ENCODE results near the gene LRRC45. TPM values are rescaled to one million over a fixed set of nuclear protein-coding genes. Genes with fewer than 3 reads are reported as not detected.
A peak's percentile ranks its signal among the peaks of the same experiment; 100 is the strongest.
"Not testable (repeated sequence)": the region's sequence is repeated elsewhere in the genome, so short reads cannot be mapped to it uniquely, and the experiment has no call there.

LRRC45 gene
- 14.2 TPM for total RNA-seq

DNA sequence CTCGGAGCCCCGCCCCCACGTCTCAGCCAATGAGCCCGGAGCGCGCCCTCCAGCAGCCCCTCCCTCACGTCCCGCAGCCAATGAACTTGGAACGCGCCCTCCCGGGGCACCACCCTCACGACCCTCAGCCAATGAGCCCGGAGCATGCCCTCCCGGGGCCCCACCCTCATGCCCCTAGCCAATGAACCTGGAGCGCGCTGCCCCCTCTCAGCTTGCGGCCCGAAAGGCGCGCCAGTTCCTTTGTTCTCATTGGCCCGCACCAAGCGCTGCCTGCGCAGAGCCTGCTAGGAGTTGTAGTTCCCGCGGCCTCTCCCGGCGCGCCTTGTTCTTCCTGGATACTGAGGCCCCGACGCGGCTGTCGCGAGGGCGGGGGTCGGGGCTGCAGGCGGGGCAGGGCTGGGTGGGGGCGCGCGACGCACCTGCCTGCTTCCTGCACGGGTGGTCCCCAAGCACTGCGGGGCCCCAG is at the start of gene LRRC45:
LRRC45 (plus strand) TSS at position 325 of the 466 bp plus-strand sequence. CDS start 339 bp downstream, outside the sequence.
- peak; percentile 100 for DNase-seq

DNA sequence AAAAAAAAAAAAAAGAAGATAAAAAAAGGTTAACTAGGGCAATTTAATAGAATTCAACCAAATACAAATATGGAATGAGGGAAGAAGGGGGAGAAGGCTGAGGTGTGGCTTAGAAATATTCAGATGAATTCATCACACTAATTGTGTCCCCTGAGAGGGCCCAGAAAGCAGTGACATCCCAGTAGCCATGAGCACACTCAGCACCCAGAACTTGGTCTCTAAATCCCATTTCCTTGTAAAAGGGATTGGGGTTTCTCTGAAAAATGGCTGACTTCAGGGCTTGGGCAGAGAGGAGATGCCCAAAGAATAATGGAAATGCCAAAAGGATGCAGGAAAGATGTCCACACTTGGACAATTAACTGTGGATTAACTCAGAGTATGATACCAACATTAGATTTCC is 49.7 kb upstream of the LRRC45 start:
- no peak for DNase-seq

DNA sequence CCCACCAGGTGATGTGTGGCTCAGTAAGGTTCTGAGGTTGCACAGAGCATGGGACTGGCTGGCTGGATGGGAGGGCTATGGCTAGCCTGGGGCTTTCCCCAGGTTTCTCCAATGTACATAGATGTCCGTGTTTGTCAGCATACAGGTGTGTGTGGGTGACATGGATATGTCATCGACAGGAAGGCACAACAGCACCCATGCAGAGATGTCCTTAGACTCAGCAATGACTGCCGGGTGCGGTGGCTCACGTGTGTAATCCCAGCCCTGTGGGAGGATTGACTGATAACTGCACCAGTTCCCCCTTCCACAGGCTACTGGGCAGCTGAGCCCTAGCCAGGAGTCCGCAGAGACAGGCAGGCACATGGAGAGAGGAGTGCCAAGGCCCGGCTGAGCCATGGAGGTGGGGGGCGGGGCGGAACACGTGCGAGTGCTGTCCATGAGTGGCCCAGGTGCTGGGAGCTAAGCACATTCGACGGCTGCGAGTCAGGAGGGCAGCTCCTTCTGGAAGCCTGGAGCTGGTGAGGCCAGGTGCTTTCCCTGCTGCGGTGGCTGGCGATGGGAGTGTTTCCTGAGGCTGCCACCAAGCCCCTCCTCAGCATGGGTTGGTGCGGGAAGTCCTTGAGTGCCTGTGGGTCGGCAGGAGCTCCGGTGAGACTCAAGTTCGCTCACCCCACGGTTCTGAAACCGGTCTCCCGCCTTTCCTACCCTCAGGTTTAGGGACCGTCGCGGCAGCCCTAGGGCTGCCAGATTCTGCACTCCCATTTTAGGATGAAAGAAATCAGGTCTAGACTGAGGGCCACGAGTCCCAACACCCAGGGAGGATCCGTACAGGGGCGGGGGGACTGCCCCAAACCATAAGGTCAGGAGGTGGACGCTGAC is 46.5 kb upstream of the LRRC45 start:
- no peak for DNase-seq

DNA sequence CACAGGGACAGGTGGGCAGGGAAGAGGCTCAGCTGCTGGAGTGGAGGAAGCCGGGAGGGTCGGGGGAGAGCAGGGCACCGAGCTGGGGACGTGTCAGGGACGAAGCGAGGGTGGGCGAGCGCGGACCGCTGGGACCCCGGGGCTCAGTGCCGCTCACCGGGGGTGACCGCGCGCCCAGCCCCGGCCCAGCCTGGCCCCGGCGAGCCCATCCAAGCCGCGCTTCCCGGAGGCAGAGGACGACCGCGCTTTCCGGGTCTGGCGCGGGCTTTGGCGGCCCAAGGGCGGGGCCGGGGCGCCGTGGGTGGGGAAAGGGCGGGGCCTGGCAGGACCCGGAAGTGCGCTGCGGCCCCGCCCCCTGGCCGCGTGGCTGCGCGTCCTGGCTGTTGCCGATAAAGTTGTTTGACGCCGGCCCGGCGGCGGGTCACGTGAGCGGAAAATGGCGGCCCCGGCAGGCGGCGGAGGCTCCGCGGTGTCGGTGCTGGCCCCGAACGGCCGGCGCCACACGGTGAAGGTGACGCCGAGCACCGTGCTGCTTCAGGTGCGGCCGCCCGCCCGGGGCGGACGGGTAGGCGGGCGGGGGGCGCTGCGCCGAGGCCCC is 45.8 kb upstream of the LRRC45 start, which contains the start of gene ASPSCR1:
ASPSCR1 (plus strand) TSS at position 419 of the 598 bp plus-strand sequence; CDS start at position 437, 18 bp downstream.
- DNase-seq, result peak; percentile 73

DNA sequence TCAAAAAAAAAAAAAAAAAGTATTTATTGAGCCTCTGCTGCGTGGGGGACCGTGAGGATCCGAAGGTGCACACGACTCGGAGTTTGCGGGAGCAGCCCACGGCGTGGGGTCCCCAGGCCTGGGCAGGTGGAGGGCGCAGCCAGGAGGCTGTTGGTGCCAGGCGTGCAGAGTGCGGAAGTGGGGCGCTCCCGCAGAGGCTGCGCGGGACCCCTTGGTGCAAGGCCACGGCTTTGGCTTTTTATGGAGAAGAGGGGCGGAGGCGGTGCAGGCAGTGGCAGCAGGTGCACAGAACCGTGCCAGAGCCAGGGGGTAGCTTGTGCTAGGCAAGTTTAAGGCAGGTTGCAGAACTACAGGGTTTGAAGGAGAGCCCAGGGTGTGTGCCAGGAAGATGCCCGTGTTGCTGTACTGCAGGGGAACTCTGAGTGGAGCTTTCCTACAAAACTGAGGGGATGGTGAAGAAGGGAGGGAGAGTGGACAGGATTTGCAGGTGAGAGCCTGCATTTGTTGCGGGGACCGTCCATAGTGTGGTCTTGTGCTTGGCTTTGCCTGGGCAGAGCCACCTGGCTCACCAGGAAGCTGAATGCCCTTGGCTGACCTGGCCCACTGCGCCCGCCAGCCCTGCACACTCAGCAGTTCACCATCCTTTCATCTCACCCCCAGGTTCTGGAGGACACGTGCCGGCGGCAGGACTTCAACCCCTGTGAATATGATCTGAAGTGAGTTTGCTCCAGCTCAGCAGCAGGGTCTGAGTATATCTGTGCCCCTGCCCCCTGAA is 44.4 kb upstream of the LRRC45 start:
- no peak for DNase-seq

DNA sequence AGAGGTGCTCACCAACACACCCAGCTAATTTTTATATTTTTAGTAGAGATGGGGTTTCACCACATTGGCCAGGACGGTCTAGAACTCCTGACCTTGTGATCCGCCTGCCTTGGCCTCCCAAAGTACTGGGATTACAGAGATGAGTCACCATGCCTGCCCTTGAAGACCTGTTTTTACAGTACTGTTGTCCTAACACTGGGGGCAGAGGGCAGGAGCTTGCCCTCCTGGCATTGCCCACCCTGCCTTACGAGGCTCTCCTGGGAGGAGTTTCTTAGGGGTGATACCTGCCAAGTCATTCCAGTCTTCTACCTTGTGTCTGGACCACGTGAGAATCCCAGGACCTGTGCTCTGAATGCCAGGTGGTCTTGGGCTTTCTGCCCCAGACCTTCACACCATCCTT is 43.0 kb upstream of the LRRC45 start:
- no peak for DNase-seq

DNA sequence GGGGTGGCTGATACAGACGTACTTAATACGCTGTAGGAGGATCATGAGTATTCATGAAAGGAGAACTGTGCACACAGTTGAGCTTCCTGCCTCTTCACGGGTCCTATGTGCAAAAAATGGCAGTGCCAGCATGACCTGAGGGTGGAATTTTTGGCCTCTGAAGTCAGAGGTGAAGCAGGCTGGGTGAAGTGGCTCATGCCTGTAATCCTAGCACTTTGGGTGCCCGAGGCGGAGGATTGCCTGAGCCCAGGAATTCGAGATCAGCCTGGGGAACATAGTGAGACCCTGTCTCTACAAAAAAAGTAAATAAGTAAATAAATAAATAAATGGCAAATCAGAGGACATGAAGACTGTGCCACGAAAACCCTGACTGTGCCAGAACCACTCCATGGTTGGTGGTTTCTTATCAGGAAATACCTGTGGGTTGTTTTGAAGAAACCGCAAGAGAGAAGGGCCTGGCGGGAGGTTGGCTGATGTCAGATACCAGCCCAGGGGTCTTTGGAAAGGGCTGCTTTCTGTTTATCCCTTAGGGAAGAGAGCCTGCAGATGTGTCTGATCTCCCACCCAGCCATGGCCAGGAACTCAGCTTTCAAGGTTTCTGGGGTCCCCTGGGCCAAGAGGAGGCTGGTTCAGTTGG is 42.3 kb upstream of the LRRC45 start:
- no peak for DNase-seq

DNA sequence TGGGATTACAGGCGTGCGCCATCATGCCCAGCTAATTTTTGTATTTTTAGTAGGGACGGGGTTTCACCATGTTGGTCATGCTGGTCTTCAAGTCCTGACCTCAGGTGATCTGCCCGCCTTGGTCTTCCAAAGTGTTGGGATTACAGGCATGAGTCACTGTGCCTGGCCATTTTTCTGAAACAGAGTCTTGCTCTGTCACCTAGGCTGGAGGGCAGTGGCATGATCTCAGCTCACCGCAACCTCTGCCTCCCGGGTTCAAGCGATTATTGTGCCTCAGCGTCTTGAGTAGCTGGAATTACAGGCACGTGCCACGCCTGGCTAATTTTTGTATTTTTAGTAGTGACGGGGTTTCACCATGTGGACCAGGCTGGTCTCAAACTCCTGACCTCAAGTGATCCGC is 41.6 kb upstream of the LRRC45 start:
- DNase-seq, result not testable (repeated sequence)

DNA sequence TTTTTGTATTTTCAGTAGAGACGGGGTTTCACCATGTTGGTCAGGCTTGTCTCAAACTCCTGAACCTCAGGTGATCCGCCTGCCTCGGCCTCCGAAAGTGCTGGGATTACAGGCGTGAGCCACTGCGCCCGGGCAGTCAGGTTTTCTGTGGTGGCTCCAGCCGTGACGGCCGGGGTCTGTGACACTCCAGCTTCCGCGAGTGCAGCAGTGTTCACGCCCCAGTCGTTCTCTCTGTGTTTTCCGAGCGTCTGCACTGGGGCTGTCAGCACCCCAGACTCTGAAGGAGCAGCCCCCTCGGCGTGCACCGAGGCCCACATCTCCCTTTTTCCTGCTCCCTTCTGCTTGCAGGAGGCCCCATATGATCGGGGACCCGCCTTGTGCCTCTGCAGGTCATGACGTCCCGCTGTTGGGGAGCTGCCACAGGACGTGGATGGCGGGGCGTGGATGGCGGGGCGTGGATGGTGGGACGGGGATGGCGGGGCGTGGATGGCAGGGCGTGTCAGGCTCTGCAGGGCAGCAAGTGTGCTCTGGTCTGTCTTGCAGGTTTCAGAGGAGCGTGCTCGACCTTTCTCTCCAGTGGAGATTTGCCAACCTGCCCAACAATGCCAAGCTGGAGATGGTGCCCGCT is 40.0 kb upstream of the LRRC45 start:
- no peak for DNase-seq

DNA sequence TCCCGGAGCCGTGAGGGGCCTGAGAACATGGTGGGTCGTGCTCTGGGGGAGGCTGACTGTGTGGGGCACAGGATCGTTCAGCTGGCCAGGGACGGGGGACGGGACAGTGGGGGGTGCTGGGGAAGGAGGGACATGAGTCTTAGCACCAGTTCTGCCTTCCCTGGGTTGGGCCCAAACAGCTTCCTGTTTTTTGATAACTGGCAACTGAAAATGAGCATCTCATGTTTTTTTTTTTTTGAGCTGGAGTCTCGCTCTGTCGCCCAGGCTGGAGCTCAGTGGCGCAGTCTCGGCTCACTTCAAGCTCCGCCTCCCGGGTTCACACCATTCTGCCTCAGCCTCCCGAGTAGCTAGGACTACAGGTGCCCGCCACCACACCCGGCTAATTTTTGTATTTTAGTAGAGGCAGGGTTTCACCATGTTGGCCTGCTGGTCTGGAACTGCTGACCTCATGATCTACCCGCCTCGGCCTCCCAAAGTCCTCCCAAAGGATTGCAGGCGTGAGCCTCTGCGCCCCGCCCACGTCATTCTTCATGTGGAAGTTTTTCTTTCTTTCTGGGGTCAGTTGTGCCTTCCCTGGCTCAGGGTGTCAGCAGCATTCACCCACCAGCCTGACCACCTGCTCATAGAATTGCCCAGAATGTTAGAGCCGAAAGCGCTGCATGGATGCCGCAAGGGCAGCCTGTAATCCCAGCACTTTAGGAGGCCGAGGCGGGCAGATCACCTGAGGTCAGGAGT is 39.3 kb upstream of the LRRC45 start:
- DNase-seq, result no peak

DNA sequence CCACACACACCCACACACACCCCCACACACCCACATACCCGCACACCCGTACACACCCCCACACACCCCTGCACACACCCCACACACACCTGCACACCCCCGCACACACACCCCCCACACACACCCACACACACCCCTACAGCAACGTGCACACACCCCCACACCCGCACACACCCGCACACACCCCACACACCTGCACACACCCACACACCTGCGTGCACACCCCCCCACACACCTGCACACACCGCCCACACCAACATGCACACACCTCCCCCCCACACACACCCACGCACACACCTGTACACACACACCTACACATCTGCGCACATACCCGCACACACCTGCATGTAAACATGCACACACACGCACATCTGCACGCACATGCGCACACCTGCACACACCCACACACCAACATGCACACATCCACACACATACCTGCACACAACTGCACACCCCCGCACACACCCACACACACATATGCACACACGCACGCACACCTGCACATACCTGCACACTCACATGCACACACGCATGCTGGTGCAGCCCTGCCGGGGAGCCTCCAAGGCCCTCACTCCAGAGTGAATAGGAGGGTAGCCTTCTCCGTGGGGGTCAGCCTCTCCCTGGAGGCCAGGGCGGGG is 38.2 kb upstream of the LRRC45 start:
- no peak for DNase-seq

DNA sequence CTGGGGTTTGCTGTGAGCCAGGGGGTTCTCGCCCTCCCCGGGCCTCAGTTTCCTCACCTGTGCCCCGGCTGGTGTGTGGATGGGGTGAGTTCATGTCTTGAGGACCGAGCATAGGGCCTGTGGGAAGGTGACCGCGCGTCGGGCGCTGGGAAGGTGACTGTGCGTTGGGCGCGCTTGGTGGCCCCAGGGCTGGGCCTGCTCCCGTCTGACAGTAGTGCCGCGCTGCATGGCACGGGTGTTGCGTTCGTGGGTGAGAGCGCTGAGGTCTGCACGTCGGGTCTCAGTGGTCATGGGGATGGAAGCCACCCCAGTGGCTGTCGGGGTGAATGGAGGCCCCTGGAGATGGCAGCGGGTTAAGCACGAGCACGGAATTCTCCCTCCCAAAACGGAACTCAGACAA is 36.5 kb upstream of the LRRC45 start:
- DNase-seq, result no peak

DNA sequence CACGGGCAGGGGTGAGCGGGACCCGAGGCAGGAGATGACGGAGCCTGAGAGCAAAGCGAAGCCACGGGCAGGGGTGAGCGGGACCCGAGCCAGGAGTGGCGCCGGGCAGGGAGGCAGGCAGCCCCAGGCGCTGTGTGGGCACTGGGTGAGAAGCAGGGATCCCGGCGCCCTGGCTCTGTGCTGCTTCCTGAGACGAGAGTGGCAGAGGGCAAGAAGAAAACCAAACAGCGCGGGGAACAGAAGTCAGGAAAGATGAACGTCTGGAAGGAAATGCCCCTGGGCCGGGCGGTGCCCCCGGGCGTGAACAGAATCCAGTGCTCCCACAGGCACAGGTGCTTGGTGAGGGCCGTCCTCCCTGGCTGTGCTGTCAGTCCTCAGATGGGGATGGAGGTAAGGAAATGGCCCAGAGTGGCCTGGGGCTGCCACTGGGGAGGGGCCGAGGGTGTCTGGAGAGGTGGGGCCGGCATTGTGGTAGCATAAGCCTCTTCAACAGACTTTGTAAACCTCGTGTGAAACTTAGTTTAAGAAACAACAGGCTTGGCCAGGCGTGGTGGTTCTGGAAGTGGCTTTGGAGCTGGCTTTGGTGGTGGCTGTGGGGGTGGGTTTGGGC is 35.8 kb upstream of the LRRC45 start:
- DNase-seq, result no peak

DNA sequence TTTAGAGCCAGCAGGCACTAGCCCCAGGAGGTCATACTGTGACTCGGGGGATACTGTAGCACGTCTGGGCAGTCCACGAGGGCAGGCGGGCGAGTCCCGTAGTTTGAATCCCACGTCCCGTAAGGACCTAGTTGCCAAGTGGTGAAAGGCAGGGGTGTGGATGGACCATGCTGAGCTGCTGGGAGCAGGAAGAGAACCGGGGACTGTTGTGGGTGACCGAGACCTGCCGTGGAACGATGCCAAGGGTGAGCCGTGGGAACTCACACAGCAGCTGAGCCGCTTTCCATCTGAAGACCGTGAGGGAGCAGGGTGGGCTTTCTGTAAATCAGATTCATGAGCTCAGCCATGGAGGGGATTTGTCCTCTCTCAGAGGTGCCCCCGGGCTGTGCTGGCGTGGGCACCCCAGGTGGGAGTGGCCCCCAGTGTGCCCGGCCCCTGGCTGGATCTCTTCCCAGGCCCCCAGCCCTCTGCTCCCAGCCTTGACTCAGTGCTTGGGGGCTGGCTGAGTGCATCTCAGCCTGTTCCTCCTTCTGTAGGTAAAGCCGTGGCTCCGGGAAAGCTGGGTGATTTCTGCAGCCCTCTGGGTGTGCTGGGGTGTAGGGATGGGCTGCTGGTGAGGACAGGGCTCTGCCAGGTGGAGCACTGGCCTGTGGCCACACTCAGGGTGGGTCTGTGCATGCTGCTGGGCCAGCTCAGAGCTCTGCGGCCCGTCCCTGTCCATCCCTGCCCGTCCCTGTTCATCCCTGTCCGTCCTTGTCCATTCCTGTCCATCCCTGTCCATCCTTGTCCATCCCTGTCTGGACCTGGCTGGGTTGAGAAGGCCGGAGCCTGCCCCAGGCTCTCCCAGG is 32.0 kb upstream of the LRRC45 start:
- no peak for DNase-seq

DNA sequence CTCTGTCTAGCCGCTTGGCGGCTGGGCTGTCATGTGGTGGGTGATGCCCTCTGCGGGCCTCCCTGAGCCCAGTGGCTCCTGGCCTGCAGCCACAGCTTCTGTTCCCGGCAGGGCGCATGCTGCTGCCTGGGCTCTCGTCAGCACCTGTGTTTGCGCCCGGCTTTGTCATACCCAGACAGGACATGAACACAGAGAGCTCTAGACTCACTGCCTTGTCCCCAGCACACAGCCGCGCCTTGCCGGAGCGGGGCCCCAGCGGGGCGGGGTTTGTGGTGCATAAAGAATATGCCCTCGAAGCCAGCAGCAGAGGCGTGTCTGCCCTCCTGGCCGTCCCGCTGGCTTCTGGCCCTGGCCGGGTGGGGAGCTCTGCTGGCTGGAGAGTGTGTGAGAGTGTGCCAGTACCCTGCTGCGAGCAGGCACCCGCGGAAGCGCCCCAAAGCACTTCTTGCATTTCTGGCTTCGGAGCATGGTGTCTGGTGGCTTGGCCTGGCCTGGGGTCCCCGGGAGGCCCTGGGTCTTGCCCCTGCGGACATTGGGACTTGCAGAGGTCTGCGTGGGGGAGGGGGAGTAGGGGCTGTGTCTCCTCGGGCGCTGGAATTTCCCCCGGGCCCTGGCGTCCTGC is 31.3 kb upstream of the LRRC45 start:
- no peak for DNase-seq

DNA sequence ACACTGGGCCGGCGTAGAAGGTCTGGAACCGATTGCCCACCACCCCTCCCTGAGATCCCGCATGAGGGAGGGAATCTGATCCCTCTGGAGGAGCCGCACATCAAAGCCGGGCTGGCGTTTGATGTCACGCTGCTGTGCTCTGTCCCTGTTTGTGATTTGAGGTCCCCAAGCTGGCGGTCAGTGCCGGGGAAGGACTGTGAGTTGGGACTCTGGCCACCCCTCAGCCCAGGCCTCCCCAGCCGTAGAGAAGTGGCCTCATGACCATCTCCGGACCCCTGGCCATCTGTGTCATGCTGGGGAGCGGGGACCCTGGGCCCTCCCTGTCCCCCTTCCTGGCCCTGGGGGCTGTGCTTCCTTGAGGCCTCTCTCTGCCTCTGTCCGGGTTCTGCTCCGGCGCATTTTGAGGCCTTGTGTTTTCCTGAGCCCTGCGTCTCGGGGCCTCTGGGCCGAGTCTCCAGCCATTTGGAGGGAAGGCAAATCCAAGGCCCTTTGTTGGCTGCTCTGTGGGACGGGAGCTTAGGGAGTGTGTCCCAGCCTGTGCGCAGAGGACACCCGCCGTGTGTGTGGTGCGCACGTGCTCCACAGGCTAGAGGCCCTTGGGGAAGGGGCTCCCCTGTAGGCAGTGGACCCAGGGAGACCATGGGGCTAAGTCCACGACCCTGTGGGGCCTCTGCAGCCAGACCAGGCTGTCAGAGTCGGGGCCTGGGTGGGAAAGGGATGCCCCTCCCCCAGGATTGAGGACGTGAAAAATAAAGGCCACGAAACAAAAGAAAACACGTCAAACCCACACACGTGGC is 30.6 kb upstream of the LRRC45 start:
- no peak for DNase-seq

DNA sequence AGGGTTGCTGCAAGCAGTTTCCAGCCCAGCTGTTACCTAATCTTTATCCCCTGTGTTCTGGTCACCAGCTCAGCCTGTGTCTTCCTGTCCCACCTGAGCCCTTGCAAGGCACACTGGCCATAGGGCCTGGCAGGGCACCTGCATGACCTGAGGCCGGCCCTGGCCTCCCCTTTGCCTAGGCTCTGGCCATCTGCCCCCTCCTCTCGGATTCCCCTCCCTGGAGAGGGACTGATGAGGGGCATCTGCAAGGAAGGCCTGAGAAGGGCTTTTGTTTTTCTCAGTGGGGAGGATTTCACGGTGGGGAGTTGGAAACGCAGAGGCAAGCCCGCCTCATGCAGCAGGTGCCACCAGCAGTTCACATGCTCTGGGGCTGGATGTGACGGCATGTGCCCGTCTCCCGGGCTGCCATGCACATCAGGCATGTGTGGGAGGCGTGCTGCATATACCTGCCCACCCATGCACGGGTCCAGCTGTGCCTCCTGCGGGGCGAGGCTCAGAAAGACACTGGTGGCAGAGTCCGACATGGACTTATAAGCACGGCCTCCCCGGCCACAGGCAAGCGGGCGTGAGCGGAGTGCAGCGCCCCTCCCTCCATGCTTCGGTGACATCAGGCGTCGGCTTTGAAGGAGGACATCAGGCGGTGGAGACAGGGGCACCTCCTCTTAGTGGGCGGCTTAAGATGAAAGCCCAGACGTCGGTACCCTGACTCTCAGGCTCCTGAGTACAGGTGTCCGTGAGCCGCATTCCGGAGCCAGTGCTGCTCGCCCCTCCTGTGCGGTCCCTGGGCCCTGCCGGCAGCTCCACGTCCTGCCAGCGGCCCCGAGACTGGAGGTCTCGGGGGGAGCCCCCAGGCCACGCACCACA is 29.1 kb upstream of the LRRC45 start:
- DNase-seq, result no peak

Measured in occipital lobe (tissue), 2 donors.